ENCODE results near the gene TMEM132D. TPM values are rescaled to one million over a fixed set of nuclear protein-coding genes. Genes with fewer than 3 reads are reported as not detected.

Gene TMEM132D
- total RNA-seq, 2 donors from 2014 or later = under 0.01 to 0.26 TPM

GRCh38 chr12:129331356-129332085, 572.3 kb downstream of the TMEM132D start:
- TF ChIP-seq POLR2A (IDR thresholded peaks at IDR 0.05) = no peak
- WGBS, 2 donors = 43 to 54% methylated on average over 7 of the region's 7 CpGs
- no peak overlapping the region for H3K4me3 ChIP-seq
- ATAC-seq (no peak), DNase-seq (no peak)
- H3K27ac ChIP-seq = no peak overlapping the region
- no peaks in the 10 kb centered on the region for H3K36me3 ChIP-seq (replicated peaks in 1 of 2; ENCODE audit: insufficient read depth in 1 of 2, low read depth in 2 of 2)
- no peaks in the 10 kb centered on the region for H3K4me1 ChIP-seq
- no peaks in the 10 kb centered on the region for H3K27me3 ChIP-seq
- intact Hi-C loops (cut with DNase I) = no loop called here
- H3K9me3 ChIP-seq = no peaks in the 10 kb centered on the region

- Histone ChIP-seq H3K9me3 (no peaks in the 10 kb centered on the region), H3K27me3 (no peaks in the 10 kb centered on the region), H3K4me3 (no peak overlapping the region), H3K4me1 (no peaks in the 10 kb centered on the region), H3K36me3 (replicated peaks in 1 of 2; ENCODE audit: insufficient read depth in 1 of 2, low read depth in 2 of 2) (no peaks in the 10 kb centered on the region), H3K27ac (no peak overlapping the region)
- no peak for DNase-seq
- intact Hi-C loops (cut with DNase I) = no loop called here
- no peak for TF ChIP-seq POLR2A (IDR thresholded peaks at IDR 0.05)
- no peak for TF ChIP-seq CTCF (IDR thresholded peaks at IDR 0.05)
- no peak for ATAC-seq
- WGBS, 2 donors = 48 to 49% methylated on average over 4 of the region's 4 CpGs
Measured at GRCh38 chr12:129328235-129328634, 575.6 kb downstream of the TMEM132D start.

- intact Hi-C loops (cut with DNase I) = no loop called here
- H3K27ac ChIP-seq = no peak overlapping the region
- no peaks in the 10 kb centered on the region for H3K9me3 ChIP-seq
Measured at GRCh38 chr12:129325566-129325965, 578.3 kb downstream of the TMEM132D start.

GRCh38 chr12:129312048-129312447, 591.8 kb downstream of the TMEM132D start:
- Histone ChIP-seq H3K36me3 (replicated peaks in 1 of 2; ENCODE audit: insufficient read depth in 1 of 2, low read depth in 2 of 2) (no peaks in the 10 kb centered on the region), H3K4me3 (no peak overlapping the region), H3K27me3 (no peaks in the 10 kb centered on the region), H3K27ac (no peak overlapping the region), H3K9me3 (no peaks in the 10 kb centered on the region), H3K4me1 (no peaks in the 10 kb centered on the region)
- no peak for ATAC-seq
- TF ChIP-seq CTCF (IDR thresholded peaks at IDR 0.05) (no peak), POLR2A (IDR thresholded peaks at IDR 0.05) (no peak)
- intact Hi-C loops (cut with DNase I) = no loop called here
- DNase-seq = no peak
- 48 to 49% methylated on average over 4 of the region's 4 CpGs for WGBS, 2 donors

More at GRCh38 chr12:129325566-129325965, 578.3 kb downstream of the TMEM132D start:
- TF ChIP-seq POLR2A (IDR thresholded peaks at IDR 0.05) = no peak
- TF ChIP-seq CTCF (IDR thresholded peaks at IDR 0.05) = no peak
- Histone ChIP-seq H3K36me3 (replicated peaks in 1 of 2; ENCODE audit: insufficient read depth in 1 of 2, low read depth in 2 of 2) (no peaks in the 10 kb centered on the region), H3K4me1 (no peaks in the 10 kb centered on the region), H3K27me3 (no peaks in the 10 kb centered on the region), H3K4me3 (no peak overlapping the region)
- ATAC-seq (no peak), DNase-seq (no peak)
- 46 to 62% methylated on average over 2 of the region's 2 CpGs for WGBS, 2 donors

GRCh38 chr12:129310346-129310745, 593.5 kb downstream of the TMEM132D start:
- Histone ChIP-seq H3K36me3 (replicated peaks in 1 of 2; ENCODE audit: insufficient read depth in 1 of 2, low read depth in 2 of 2) (no peaks in the 10 kb centered on the region), H3K27ac (no peak overlapping the region), H3K9me3 (no peaks in the 10 kb centered on the region), H3K4me3 (no peak overlapping the region), H3K27me3 (no peaks in the 10 kb centered on the region), H3K4me1 (no peaks in the 10 kb centered on the region)
- WGBS, 2 donors = 57 to 63% methylated on average over 2 of the region's 2 CpGs
- TF ChIP-seq POLR2A (IDR thresholded peaks at IDR 0.05) (no peak), CTCF (IDR thresholded peaks at IDR 0.05) (no peak)
- ATAC-seq (no peak), DNase-seq (no peak)
- intact Hi-C loops (cut with DNase I) = no loop called here

Data from body of pancreas (tissue), 4 donors.